ENCODE results near the gene RXRB. TPM values are rescaled to one million over a fixed set of nuclear protein-coding genes. Genes with fewer than 3 reads are reported as not detected.
A peak's percentile ranks its signal among the peaks of the same experiment; 100 is the strongest.

RXRB gene
- total RNA-seq, 1 donor from 2014 or later, result 46.6 TPM

GRCh38 chr6:33198159-33198852, 2.2 kb downstream of the RXRB start:
- H3K4me3 Mint-ChIP-seq, result peak overlapping the region; percentile 100
- peak overlapping the region; percentile 97 for H3K27ac Mint-ChIP-seq
- peaks cover 50% of the 10 kb centered on the region for H3K4me1 Mint-ChIP-seq
- no peak for DNase-seq
- intact Hi-C loops (cut with micrococcal nuclease), result no loop called here
- no peaks in the 10 kb centered on the region for H3K9me3 Mint-ChIP-seq
- H3K36me3 Mint-ChIP-seq (ENCODE audit: low read depth), result peaks cover 74% of the 10 kb centered on the region
- H3K27me3 Mint-ChIP-seq, result peaks cover 3% of the 10 kb centered on the region

GRCh38 chr6:33197431-33198048, 2.9 kb downstream of the RXRB start:
- intact Hi-C loops (cut with micrococcal nuclease), result loop anchor here (2.0 kb wide), 1 partner anchor 37 kb away; no protein-coding TSS in a partner anchor
- H3K36me3 Mint-ChIP-seq (ENCODE audit: low read depth), result peaks cover 68% of the 10 kb centered on the region
- DNase-seq, result peak; percentile 83
- peaks cover 8% of the 10 kb centered on the region for H3K27me3 Mint-ChIP-seq
- peaks cover 45% of the 10 kb centered on the region for H3K4me1 Mint-ChIP-seq
- H3K27ac Mint-ChIP-seq, result no peak overlapping the region
- H3K9me3 Mint-ChIP-seq, result no peaks in the 10 kb centered on the region
- peak overlapping the region; percentile 31 for H3K4me3 Mint-ChIP-seq

GRCh38 chr6:33195304-33196165, 4.9 kb downstream of the RXRB start:
- Mint-ChIP-seq H3K4me3 (no peak overlapping the region), H3K4me1 (peaks cover 33% of the 10 kb centered on the region), H3K36me3 (ENCODE audit: low read depth) (peaks cover 50% of the 10 kb centered on the region), H3K27ac (no peak overlapping the region), H3K27me3 (peaks cover 25% of the 10 kb centered on the region), H3K9me3 (no peaks in the 10 kb centered on the region)
- DNase-seq, result no peak
- intact Hi-C loops (cut with micrococcal nuclease), result loop anchor here (2.0 kb wide), 1 partner anchor 35 kb away; no protein-coding TSS in a partner anchor

- Mint-ChIP-seq H3K27me3 (peaks cover 32% of the 10 kb centered on the region), H3K27ac (no peak overlapping the region), H3K9me3 (no peaks in the 10 kb centered on the region), H3K4me1 (peaks cover 32% of the 10 kb centered on the region), H3K36me3 (ENCODE audit: low read depth) (peaks cover 49% of the 10 kb centered on the region), H3K4me3 (no peak overlapping the region)
- no peak for DNase-seq
- intact Hi-C loops (cut with micrococcal nuclease), result no loop called here
Measured at GRCh38 chr6:33194431-33194979, 6.0 kb downstream of the RXRB start.

- Mint-ChIP-seq H3K9me3 (no peaks in the 10 kb centered on the region), H3K36me3 (ENCODE audit: low read depth) (peaks cover 46% of the 10 kb centered on the region), H3K27me3 (peaks cover 33% of the 10 kb centered on the region), H3K27ac (no peak overlapping the region), H3K4me3 (no peak overlapping the region), H3K4me1 (peaks cover 24% of the 10 kb centered on the region)
- intact Hi-C loops (cut with micrococcal nuclease), result no loop called here
- no peak for DNase-seq
Measured at GRCh38 chr6:33193619-33194018, 6.8 kb downstream of the RXRB start.

- Mint-ChIP-seq H3K36me3 (ENCODE audit: low read depth) (peaks cover 42% of the 10 kb centered on the region), H3K27me3 (peaks cover 36% of the 10 kb centered on the region), H3K4me1 (peaks cover 20% of the 10 kb centered on the region), H3K9me3 (peaks cover under 1% of the 10 kb centered on the region), H3K4me3 (peak overlapping the region; percentile 11), H3K27ac (no peak overlapping the region)
- intact Hi-C loops (cut with micrococcal nuclease), result no loop called here
- DNase-seq, result no peak
Measured at GRCh38 chr6:33192671-33193602, 7.5 kb downstream of the RXRB start.

- peak within 1 kb of the TSS; percentile 11 for H3K4me3 Mint-ChIP-seq
- intact Hi-C loops (cut with micrococcal nuclease), result no loop called here
Measured at GRCh38 chr6:33192105-33192646, 8.3 kb downstream of the RXRB start, which contains the start of gene COL11A2. TSS of gene COL11A2 (minus strand) at chr6:33192467. CDS start at chr6:33192240, 227 bp downstream.

GRCh38 chr6:33191383-33192104, 8.9 kb downstream of the RXRB start:
- Mint-ChIP-seq H3K4me1 (peaks cover 18% of the 10 kb centered on the region), H3K27ac (no peak overlapping the region), H3K4me3 (no peak overlapping the region), H3K27me3 (peaks cover 44% of the 10 kb centered on the region), H3K36me3 (ENCODE audit: low read depth) (peaks cover 33% of the 10 kb centered on the region), H3K9me3 (peaks cover 7% of the 10 kb centered on the region)
- intact Hi-C loops (cut with micrococcal nuclease), result no loop called here
- DNase-seq, result no peak

More at GRCh38 chr6:33192105-33192646, 8.3 kb downstream of the RXRB start, which contains the start of gene COL11A2:
- Mint-ChIP-seq H3K36me3 (ENCODE audit: low read depth) (peaks cover 36% of the 10 kb centered on the region), H3K27me3 (peaks cover 42% of the 10 kb centered on the region), H3K4me1 (peaks cover 19% of the 10 kb centered on the region), H3K9me3 (peaks cover 7% of the 10 kb centered on the region), H3K27ac (no peak within 1 kb of the TSS)
- DNase-seq, result no peak

GRCh38 chr6:33190504-33191107, 9.9 kb downstream of the RXRB start:
- H3K9me3 Mint-ChIP-seq, result peaks cover 7% of the 10 kb centered on the region
- H3K4me3 Mint-ChIP-seq, result no peak overlapping the region
- peaks cover 24% of the 10 kb centered on the region for H3K36me3 Mint-ChIP-seq (ENCODE audit: low read depth)
- DNase-seq, result no peak
- no peak overlapping the region for H3K27ac Mint-ChIP-seq
- peaks cover 49% of the 10 kb centered on the region for H3K27me3 Mint-ChIP-seq
- H3K4me1 Mint-ChIP-seq, result peaks cover 18% of the 10 kb centered on the region
- intact Hi-C loops (cut with micrococcal nuclease), result no loop called here

GRCh38 chr6:33189625-33190448, 10.6 kb downstream of the RXRB start:
- Mint-ChIP-seq H3K9me3 (peaks cover 9% of the 10 kb centered on the region), H3K4me3 (no peak overlapping the region), H3K27ac (no peak overlapping the region), H3K36me3 (ENCODE audit: low read depth) (peaks cover 17% of the 10 kb centered on the region), H3K27me3 (peaks cover 50% of the 10 kb centered on the region), H3K4me1 (peaks cover 18% of the 10 kb centered on the region)
- intact Hi-C loops (cut with micrococcal nuclease), result no loop called here
- no peak for DNase-seq

GRCh38 chr6:33189164-33189563, 11.3 kb downstream of the RXRB start:
- H3K27ac Mint-ChIP-seq, result no peak overlapping the region
- DNase-seq, result no peak
- peaks cover 23% of the 10 kb centered on the region for H3K4me1 Mint-ChIP-seq
- H3K36me3 Mint-ChIP-seq (ENCODE audit: low read depth), result peaks cover 18% of the 10 kb centered on the region
- peaks cover 51% of the 10 kb centered on the region for H3K27me3 Mint-ChIP-seq
- intact Hi-C loops (cut with micrococcal nuclease), result no loop called here
- peaks cover 15% of the 10 kb centered on the region for H3K9me3 Mint-ChIP-seq
- no peak overlapping the region for H3K4me3 Mint-ChIP-seq

Data from activated CD4-positive, alpha-beta T cell treated with anti-CD3 and anti-CD28 coated beads, Interleukin-2, amount 10 ng/mL, durations not matched to agents 24 days and 14 days (primary cell).